ENCODE data around the gene VPREB3. TPM values are rescaled to one million over a fixed set of nuclear protein-coding genes. Genes with fewer than 3 reads are reported as not detected.

VPREB3 gene
- total and polyA plus RNA-seq, 4 donors, result 0.69 to 3.2 (median 1.8) TPM; not detected in 1

GRCh38 chr22:23769321-23769965 is 15.2 kb upstream of the VPREB3 start:
- Histone ChIP-seq H3K27me3 (ENCODE audit: control insufficient read depth in 4 of 4, insufficient read depth in 4 of 4, low read length in 3 of 4) (no peaks in the 10 kb centered on the region), H3K4me3 (ENCODE audit: low read depth in 1 of 3, low read length in 3 of 3) (no peak overlapping the region), H3K9ac (ENCODE audit: low read depth in 1 of 2, low read length in 2 of 2) (no peak overlapping the region), H3K27ac (ENCODE audit: low read depth in 1 of 2, low read length in 2 of 2) (no peak overlapping the region), H3K9me3 (ENCODE audit: control insufficient read depth in 4 of 4, low read length in 3 of 4) (no peaks in the 10 kb centered on the region), H3K36me3 (ENCODE audit: control insufficient read depth in 4 of 4, insufficient read depth in 3 of 4, low read depth in 1 of 4, low read length in 3 of 4) (peaks cover 0 to 4% (median 0%) of the 10 kb centered on the region in 4 donors), H3K4me1 (ENCODE audit: control insufficient read depth in 4 of 4, insufficient read depth in 4 of 4, low read length in 3 of 4) (peaks cover 16 to 53% (median 35%) of the 10 kb centered on the region in 4 donors)
- DNase-seq (ENCODE audit: low spot score), result no peak
- TF ChIP-seq YY1 (IDR thresholded peaks at IDR 0.05) (no peak), REST (IDR thresholded peaks at IDR 0.05) (no peak), HNF4A (conservative IDR thresholded peaks at IDR 0.05) (no peak), ZBTB33 (IDR thresholded peaks at IDR 0.05) (no peak), HNF4G (IDR thresholded peaks at IDR 0.05) (no peak), GABPA (IDR thresholded peaks at IDR 0.05 in 1 of 2, conservative IDR thresholded peaks at IDR 0.05 in 1 of 2) (no peak), EGR1 (IDR thresholded peaks at IDR 0.05; ENCODE audit: low read depth in 2 of 2) (no peak), MAX (IDR thresholded peaks at IDR 0.05) (no peak), JUND (IDR thresholded peaks at IDR 0.05) (no peak), RXRA (IDR thresholded peaks at IDR 0.05) (no peak), CTCF (IDR thresholded peaks at IDR 0.05; ENCODE audit: low read depth, low read length, missing input control) (no peak), ATF3 (IDR thresholded peaks at IDR 0.05) (no peak), NR2F2 (IDR thresholded peaks at IDR 0.05) (no peak), FOXA2 (IDR thresholded peaks at IDR 0.05) (no peak), FOXA1 (IDR thresholded peaks at IDR 0.05) (no peak)
- WGBS, result 86% methylated on average over 6 of the region's 6 CpGs
